ENCODE measurements around the gene ATL1. TPM values are rescaled to one million over a fixed set of nuclear protein-coding genes. Genes with fewer than 3 reads are reported as not detected.

ATL1 gene
- total RNA-seq, 1 donor from 2014 or later: 7.4 TPM

GRCh38 chr14:50520947-50521815 is 38.8 kb upstream of the ATL1 start:
- no peak for DNase-seq (ENCODE audit: extremely low spot score, unreplicated experiment)
- H3K27ac Mint-ChIP-seq (ENCODE audit: unreplicated experiment): peak overlapping the region; percentile 93
- TF ChIP-seq, protein P1, sequence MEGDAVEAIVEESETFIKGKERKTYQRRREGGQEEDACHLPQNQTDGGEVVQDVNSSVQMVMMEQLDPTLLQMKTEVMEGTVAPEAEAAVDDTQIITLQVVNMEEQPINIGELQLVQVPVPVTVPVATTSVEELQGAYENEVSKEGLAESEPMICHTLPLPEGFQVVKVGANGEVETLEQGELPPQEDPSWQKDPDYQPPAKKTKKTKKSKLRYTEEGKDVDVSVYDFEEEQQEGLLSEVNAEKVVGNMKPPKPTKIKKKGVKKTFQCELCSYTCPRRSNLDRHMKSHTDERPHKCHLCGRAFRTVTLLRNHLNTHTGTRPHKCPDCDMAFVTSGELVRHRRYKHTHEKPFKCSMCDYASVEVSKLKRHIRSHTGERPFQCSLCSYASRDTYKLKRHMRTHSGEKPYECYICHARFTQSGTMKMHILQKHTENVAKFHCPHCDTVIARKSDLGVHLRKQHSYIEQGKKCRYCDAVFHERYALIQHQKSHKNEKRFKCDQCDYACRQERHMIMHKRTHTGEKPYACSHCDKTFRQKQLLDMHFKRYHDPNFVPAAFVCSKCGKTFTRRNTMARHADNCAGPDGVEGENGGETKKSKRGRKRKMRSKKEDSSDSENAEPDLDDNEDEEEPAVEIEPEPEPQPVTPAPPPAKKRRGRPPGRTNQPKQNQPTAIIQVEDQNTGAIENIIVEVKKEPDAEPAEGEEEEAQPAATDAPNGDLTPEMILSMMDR (IDR thresholded peaks at IDR 0.05): no peak
- H3K4me1 Mint-ChIP-seq (ENCODE audit: unreplicated experiment): peaks cover 57% of the 10 kb centered on the region
- peak overlapping the region; percentile 48 for H3K4me3 Mint-ChIP-seq (ENCODE audit: unreplicated experiment)
- no peaks in the 10 kb centered on the region for H3K27me3 Mint-ChIP-seq (ENCODE audit: unreplicated experiment)
- H3K36me3 Mint-ChIP-seq (ENCODE audit: unreplicated experiment): peaks cover 16% of the 10 kb centered on the region
- peaks cover 11% of the 10 kb centered on the region for H3K9me3 Mint-ChIP-seq (ENCODE audit: unreplicated experiment)

GRCh38 chr14:50521912-50522341 is 38.0 kb upstream of the ATL1 start:
- peaks cover 64% of the 10 kb centered on the region for H3K4me1 Mint-ChIP-seq (ENCODE audit: unreplicated experiment)
- DNase-seq (ENCODE audit: extremely low spot score, unreplicated experiment): no peak
- H3K36me3 Mint-ChIP-seq (ENCODE audit: unreplicated experiment): peaks cover 16% of the 10 kb centered on the region
- peaks cover 11% of the 10 kb centered on the region for H3K9me3 Mint-ChIP-seq (ENCODE audit: unreplicated experiment)
- TF ChIP-seq, protein P1 (IDR thresholded peaks at IDR 0.05): no peak
- peak overlapping the region; percentile 48 for H3K4me3 Mint-ChIP-seq (ENCODE audit: unreplicated experiment)
- peak overlapping the region; percentile 93 for H3K27ac Mint-ChIP-seq (ENCODE audit: unreplicated experiment)
- no peaks in the 10 kb centered on the region for H3K27me3 Mint-ChIP-seq (ENCODE audit: unreplicated experiment)

- no peak overlapping the region for H3K4me3 Mint-ChIP-seq (ENCODE audit: unreplicated experiment)
- H3K36me3 Mint-ChIP-seq (ENCODE audit: unreplicated experiment): peaks cover 16% of the 10 kb centered on the region
- peak overlapping the region; percentile 65 for H3K27ac Mint-ChIP-seq (ENCODE audit: unreplicated experiment)
- H3K9me3 Mint-ChIP-seq (ENCODE audit: unreplicated experiment): peaks cover 11% of the 10 kb centered on the region
- TF ChIP-seq, protein P1 (IDR thresholded peaks at IDR 0.05): no peak
- no peaks in the 10 kb centered on the region for H3K27me3 Mint-ChIP-seq (ENCODE audit: unreplicated experiment)
- H3K4me1 Mint-ChIP-seq (ENCODE audit: unreplicated experiment): peaks cover 74% of the 10 kb centered on the region
- no peak for DNase-seq (ENCODE audit: extremely low spot score, unreplicated experiment)
These were observed 36.5 kb upstream of the ATL1 start for GRCh38 chr14:50523271-50524041.

GRCh38 chr14:50524060-50524459 is 35.9 kb upstream of the ATL1 start:
- Mint-ChIP-seq H3K27me3 (ENCODE audit: unreplicated experiment) (no peaks in the 10 kb centered on the region), H3K36me3 (ENCODE audit: unreplicated experiment) (peaks cover 16% of the 10 kb centered on the region), H3K4me3 (ENCODE audit: unreplicated experiment) (no peak overlapping the region), H3K9me3 (ENCODE audit: unreplicated experiment) (peaks cover 11% of the 10 kb centered on the region), H3K27ac (ENCODE audit: unreplicated experiment) (peak overlapping the region; percentile 65), H3K4me1 (ENCODE audit: unreplicated experiment) (peaks cover 77% of the 10 kb centered on the region)
- DNase-seq (ENCODE audit: extremely low spot score, unreplicated experiment): no peak
- TF ChIP-seq, protein P1 (IDR thresholded peaks at IDR 0.05): no peak
